Fibroblast of lung (primary cell): ENCODE measurements around the gene CEMP1. TPM values are rescaled to one million over a fixed set of nuclear protein-coding genes. Genes with fewer than 3 reads are reported as not detected.

ENCODE experiments used
- DNase-seq, 2 donors: peaks; one replicate each; pipeline versions ENCODE4 v3.0.0 to v3.0.0-alpha.2; 2010; ENCODE audit warnings: low read depth in 2 of 2
- H2AFZ ChIP-seq: 2 replicates; pipeline ENCODE4 v1.5.1; 2012; ENCODE audit warnings: low read length, control low read depth, inconsistent platforms
- H3K27ac ChIP-seq: 2 replicates; pipeline ENCODE4 v1.5.1; 2011; ENCODE audit warnings: low read length, control low read depth; ENCODE audit not compliant: insufficient read depth
- H3K27me3 ChIP-seq: 2 replicates; pipeline ENCODE4 v1.5.1; 2011; ENCODE audit warnings: mild to moderate bottlenecking, low read length; ENCODE audit not compliant: control insufficient read depth, insufficient read depth
- H3K36me3 ChIP-seq: 2 replicates; pipeline ENCODE4 v1.5.1; 2011; ENCODE audit warnings: low read length; ENCODE audit not compliant: control insufficient read depth, insufficient read depth
- H3K4me1 ChIP-seq: 2 replicates; pipeline ENCODE4 v1.5.1; 2011; ENCODE audit warnings: low read length; ENCODE audit not compliant: control insufficient read depth, insufficient read depth; ENCODE audit errors: extremely low read depth
- H3K4me2 ChIP-seq: 2 replicates; pipeline ENCODE4 v1.5.1; 2011; ENCODE audit warnings: low read length, control low read depth; ENCODE audit not compliant: insufficient read depth; ENCODE audit errors: extremely low read depth
- H3K4me3 ChIP-seq, 4 experiments: fragments of 200-600 bp in 1 of 4; sonication (generic) in 1 of 4; replicated peaks in 1 of 4; 2 replicates each; pipeline ENCODE4 v1.5.1; 2011 to 2016; ENCODE audit warnings: low read length in 4 of 4, low read depth in 3 of 4, mild to moderate bottlenecking in 3 of 4, control low read depth in 2 of 4, inconsistent platforms in 1 of 4, mixed read lengths in 1 of 4; ENCODE audit not compliant: insufficient read depth in 1 of 4; ENCODE audit errors: control extremely low read depth in 1 of 4
- H3K79me2 ChIP-seq: 2 replicates; pipeline ENCODE4 v1.5.1; 2012; ENCODE audit warnings: mild to moderate bottlenecking, low read length, inconsistent platforms; ENCODE audit not compliant: control insufficient read depth, insufficient read depth
- H3K9ac ChIP-seq: 2 replicates; pipeline ENCODE4 v1.5.1; 2011; ENCODE audit warnings: mild to moderate bottlenecking, low read length, control low read depth; ENCODE audit not compliant: insufficient read depth
- H3K9me3 ChIP-seq: 2 replicates; pipeline ENCODE4 v1.5.1; 2012; ENCODE audit warnings: low read depth, low read length; ENCODE audit not compliant: control insufficient read depth, insufficient read depth
- H4K20me1 ChIP-seq: 2 replicates; pipeline ENCODE4 v1.5.1; 2011; ENCODE audit warnings: low read length; ENCODE audit not compliant: control insufficient read depth, insufficient read depth; ENCODE audit errors: extremely low read depth
- EZH2 ChIP-seq: IDR thresholded peaks from 2 replicates; pipeline ENCODE4 v1.5.1; 2012; ENCODE audit warnings: low read length, control low read depth, mild to moderate bottlenecking; ENCODE audit errors: missing control alignments
- polyA plus RNA-seq, 2 donors: library from polyadenylated mRNA; depleted of rRNA in 1 of 2; stranded (reverse) in 1 of 2; unstranded in 1 of 2; fragments of >200 nt; gene quantifications; 2 replicates each; pipeline ENCODE4 v1.2.1, GENCODE V29; 2011 to 2012; ENCODE audit warnings: missing spikeins in 1 of 2
- total RNA-seq: library from RNA; depleted of rRNA; stranded (reverse); fragments of >200 nt; gene quantifications from 2 replicates; pipeline ENCODE4 v1.2.1, GENCODE V29; 2014
- TF ChIP-seq, protein P1 (sequence below), 2 donors: IDR thresholded peaks in 1 of 2; conservative IDR thresholded peaks in 1 of 2; 1 replicate in 1 of 2; 2 replicates in 1 of 2; pipeline ENCODE4 v1.5.1; 2011 to 2012; ENCODE audit warnings: low read length in 2 of 2, control low read depth in 1 of 2, inconsistent platforms in 1 of 2, low read depth in 1 of 2, mild to moderate bottlenecking in 1 of 2

CEMP1 gene
- total and polyA plus RNA-seq, 2 donors (not counting 1 experiment from before 2014, with no cell fraction given), result not detected

DNA sequence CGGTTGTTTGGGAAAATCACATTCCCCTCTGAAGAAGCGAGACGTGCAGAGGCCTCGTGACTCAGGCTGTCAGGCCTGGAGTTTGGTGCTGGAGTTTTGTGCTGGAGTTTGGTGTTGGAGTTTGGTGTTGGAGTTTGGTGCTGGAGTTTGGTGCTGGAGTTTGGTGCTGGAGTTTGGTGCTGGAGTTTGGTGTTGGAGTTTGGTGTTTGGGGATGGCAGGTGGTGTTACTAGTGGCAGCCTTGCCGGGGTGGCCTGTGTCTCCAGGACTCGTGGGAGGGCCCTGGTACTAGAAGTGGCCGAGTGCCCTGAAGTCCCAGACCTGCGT is 43.7 kb downstream of the CEMP1 start:
- no peak overlapping the region for H3K27ac ChIP-seq
- no peaks in the 10 kb centered on the region for H3K36me3 ChIP-seq
- no peaks in the 10 kb centered on the region for H4K20me1 ChIP-seq
- no peak overlapping the region for H3K4me2 ChIP-seq
- no peak overlapping the region for H3K4me3 ChIP-seq
- H3K9ac ChIP-seq, result no peak overlapping the region
- no peak for DNase-seq
- no peak overlapping the region for H2AFZ ChIP-seq
- H3K27me3 ChIP-seq, result no peaks in the 10 kb centered on the region
- peaks cover 3% of the 10 kb centered on the region for H3K79me2 ChIP-seq
- peaks cover 12% of the 10 kb centered on the region for H3K4me1 ChIP-seq
- TF ChIP-seq, protein P1, sequence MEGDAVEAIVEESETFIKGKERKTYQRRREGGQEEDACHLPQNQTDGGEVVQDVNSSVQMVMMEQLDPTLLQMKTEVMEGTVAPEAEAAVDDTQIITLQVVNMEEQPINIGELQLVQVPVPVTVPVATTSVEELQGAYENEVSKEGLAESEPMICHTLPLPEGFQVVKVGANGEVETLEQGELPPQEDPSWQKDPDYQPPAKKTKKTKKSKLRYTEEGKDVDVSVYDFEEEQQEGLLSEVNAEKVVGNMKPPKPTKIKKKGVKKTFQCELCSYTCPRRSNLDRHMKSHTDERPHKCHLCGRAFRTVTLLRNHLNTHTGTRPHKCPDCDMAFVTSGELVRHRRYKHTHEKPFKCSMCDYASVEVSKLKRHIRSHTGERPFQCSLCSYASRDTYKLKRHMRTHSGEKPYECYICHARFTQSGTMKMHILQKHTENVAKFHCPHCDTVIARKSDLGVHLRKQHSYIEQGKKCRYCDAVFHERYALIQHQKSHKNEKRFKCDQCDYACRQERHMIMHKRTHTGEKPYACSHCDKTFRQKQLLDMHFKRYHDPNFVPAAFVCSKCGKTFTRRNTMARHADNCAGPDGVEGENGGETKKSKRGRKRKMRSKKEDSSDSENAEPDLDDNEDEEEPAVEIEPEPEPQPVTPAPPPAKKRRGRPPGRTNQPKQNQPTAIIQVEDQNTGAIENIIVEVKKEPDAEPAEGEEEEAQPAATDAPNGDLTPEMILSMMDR (conservative IDR thresholded peaks at IDR 0.05 in 1 of 2, IDR thresholded peaks at IDR 0.05 in 1 of 2; ENCODE audit: low read depth in 1 of 2, low read length in 2 of 2), result no peak
- no peak for TF ChIP-seq EZH2
- no peaks in the 10 kb centered on the region for H3K9me3 ChIP-seq

DNA sequence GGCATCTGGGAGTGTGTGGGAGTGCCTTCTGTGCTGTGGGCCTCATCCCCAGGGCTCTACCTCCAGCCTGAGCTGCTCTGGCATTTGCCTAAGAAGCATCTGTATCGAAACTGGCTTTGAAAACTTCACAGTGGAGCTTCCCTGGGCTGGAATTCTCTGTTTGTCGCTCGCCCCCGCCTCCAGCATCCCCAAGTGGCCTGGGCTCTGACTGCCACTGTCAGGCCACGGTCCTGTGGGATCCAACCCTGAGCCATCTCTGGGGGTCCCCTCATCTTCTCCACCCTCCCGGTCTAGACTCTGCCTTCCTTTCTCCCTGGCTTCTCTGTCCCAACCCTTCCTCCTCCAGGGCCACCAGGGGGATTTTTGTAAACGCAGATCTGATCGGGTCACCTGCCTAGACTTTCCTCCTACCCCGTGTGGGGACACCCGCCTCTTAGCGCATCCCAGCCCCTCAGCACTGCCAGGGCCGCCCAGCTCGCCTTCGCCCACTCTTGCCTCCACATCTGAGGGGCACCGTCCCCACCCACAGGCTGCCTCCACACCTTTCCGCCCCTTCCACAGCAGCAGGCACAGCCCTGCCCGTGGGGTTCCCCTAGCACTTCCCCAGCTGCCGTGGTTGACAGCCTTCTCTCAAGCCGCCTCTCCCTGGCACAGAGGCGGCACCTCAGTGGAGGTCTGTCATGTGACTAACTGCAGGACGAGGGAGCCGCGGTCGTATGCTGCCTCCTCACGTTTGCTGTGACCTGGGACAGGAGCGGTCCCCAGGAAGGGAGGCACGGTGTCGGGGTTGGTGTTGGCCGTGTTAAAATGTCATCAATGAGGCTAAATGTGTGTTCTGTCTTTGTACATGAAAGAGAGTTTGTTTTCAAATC is 44.3 kb downstream of the CEMP1 start:
- H3K27ac ChIP-seq, result no peak overlapping the region
- no peak overlapping the region for H3K4me2 ChIP-seq
- peaks cover 17% of the 10 kb centered on the region for H3K4me1 ChIP-seq
- no peaks in the 10 kb centered on the region for H3K27me3 ChIP-seq
- no peaks in the 10 kb centered on the region for H3K9me3 ChIP-seq
- no peaks in the 10 kb centered on the region for H3K36me3 ChIP-seq
- H3K4me3 ChIP-seq, result no peak overlapping the region
- no peaks in the 10 kb centered on the region for H4K20me1 ChIP-seq
- no peak for DNase-seq
- no peak overlapping the region for H3K9ac ChIP-seq
- peaks cover 3% of the 10 kb centered on the region for H3K79me2 ChIP-seq
- TF ChIP-seq EZH2, result no peak
- TF ChIP-seq, protein P1 (conservative IDR thresholded peaks at IDR 0.05 in 1 of 2, IDR thresholded peaks at IDR 0.05 in 1 of 2; ENCODE audit: low read depth in 1 of 2, low read length in 2 of 2), result no peak
- H2AFZ ChIP-seq, result no peak overlapping the region

DNA sequence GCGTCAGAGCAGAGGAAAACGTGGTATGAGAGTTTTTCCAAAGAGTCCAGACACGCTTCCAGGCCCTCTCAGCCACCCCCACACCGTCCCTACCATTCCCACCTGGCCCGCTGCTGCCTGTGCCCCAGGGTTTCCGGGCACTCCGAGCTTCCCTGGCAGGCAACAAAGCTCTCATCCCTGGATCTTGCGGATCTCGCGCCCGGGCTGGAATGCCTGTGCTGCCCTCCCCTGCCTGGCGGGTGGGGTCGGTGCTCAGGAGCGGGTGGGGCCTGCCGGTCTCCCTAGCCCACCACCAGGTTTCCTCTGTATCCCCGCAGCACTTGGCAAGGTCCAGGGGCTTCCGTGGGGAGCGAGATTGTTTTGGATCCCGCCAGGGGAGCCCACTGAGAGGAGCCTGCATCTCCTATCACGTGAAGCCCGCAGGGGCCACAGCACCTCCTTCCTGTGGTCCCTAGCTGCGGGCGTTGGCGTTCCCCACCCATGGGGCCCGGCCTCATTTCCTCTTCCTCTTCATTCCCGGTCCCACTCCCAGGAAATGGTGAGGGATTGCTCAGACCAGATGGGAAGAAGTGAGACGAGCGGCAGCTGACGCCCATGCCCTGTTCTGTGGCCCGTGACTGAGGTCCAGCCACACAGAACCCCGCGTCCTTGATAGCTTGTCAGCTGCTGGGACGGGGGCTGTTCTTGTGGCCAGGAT is 45.2 kb downstream of the CEMP1 start:
- Histone ChIP-seq H3K79me2 (peaks cover 3% of the 10 kb centered on the region), H3K4me3 (no peak overlapping the region), H3K9ac (no peak overlapping the region), H3K36me3 (no peaks in the 10 kb centered on the region), H3K27me3 (no peaks in the 10 kb centered on the region), H3K27ac (no peak overlapping the region), H3K9me3 (no peaks in the 10 kb centered on the region), H3K4me2 (no peak overlapping the region), H2AFZ (no peak overlapping the region), H4K20me1 (no peaks in the 10 kb centered on the region), H3K4me1 (peaks cover 17% of the 10 kb centered on the region)
- TF ChIP-seq, protein P1 (conservative IDR thresholded peaks at IDR 0.05 in 1 of 2, IDR thresholded peaks at IDR 0.05 in 1 of 2; ENCODE audit: low read depth in 1 of 2, low read length in 2 of 2), result no peak
- no peak for TF ChIP-seq EZH2
- no peak for DNase-seq
